GM11168 (cell line): ENCODE data around the gene LRRC3.

Experiments
- in situ Hi-C: fragments of 300-500 bp; cut with MboI; formaldehyde crosslinking; loops from one replicate; pipeline ENCODE4 v1.12.0; 2022; ENCODE audit warnings: low sequenced_read_pairs; ENCODE audit not compliant: unreplicated experiment

Gene LRRC3

GRCh38 chr21:44423941-44424607 is 31.2 kb upstream of the LRRC3 start:
- in situ Hi-C loops: no loop called here

- in situ Hi-C loops: no loop called here
Measured at GRCh38 chr21:44424608-44425306, 30.6 kb upstream of the LRRC3 start.

DNA sequence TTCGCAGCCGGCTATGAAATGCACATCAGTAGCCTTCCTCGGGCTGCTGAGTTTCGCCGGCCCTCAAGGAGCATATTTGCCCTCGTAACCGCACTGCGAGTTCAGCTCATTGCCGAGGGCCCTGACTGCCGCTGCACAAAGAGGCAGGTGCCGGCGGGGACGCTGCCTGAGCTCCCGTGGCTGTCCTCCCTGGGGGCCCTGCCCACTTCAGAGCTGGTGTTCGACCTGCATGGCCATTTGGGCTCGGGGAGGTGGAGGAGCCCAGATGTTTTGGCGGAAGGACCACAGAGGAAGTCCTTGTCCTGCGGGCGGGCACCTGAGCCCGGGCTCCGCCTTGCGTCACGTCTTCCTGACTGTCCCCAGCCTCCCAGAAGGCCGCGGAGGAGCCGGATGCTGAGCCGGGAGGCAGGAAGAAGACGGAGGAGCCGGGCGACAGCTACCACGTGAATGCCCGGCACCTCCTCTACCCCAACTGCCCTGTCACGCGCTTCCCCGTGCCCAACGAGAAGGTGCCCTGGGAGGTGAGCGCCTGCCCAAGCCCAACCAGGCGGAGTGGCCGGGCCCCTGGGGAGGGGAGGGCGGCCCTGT is 29.9 kb upstream of the LRRC3 start:
- in situ Hi-C loops: no loop called here

- in situ Hi-C loops: no loop called here
Measured at GRCh38 chr21:44425895-44426662, 29.2 kb upstream of the LRRC3 start.

DNA sequence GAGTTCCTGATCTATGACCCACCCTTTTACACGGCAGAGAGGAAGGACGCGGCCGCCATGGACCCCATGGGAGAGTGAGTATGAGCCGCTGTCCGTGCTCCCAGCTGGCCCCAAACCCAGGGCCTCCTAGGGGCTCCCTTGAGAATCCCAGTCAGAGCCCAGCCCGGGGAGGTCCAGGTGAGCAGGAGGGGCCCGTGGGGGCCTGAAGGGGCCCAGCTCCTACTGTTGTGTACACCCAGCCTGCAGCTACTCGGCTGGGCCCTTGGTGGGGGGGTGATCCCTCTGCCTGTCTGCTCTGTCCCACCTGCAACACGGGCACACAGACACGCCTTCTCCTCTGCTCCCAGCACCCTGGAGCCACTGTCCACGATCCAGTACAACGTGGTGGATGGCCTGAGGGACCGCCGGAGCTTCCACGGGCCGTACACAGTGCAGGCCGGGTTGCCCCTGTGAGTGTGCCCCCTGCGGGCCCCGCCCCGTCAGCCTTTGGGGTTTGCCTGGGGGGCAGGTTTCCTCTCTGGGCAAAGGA is 28.6 kb upstream of the LRRC3 start:
- in situ Hi-C loops: no loop called here

- in situ Hi-C loops: no loop called here
Measured at GRCh38 chr21:44427241-44428120, 27.8 kb upstream of the LRRC3 start.

GRCh38 chr21:44428281-44428960 is 26.9 kb upstream of the LRRC3 start:
- in situ Hi-C loops: no loop called here

GRCh38 chr21:44429894-44430293 is 25.4 kb upstream of the LRRC3 start:
- in situ Hi-C loops: no loop called here

- in situ Hi-C loops: no loop called here
Measured at GRCh38 chr21:44431300-44431699, 24.0 kb upstream of the LRRC3 start.

GRCh38 chr21:44432841-44433790 is 22.2 kb upstream of the LRRC3 start:
- in situ Hi-C loops: no loop called here

- in situ Hi-C loops: no loop called here
Measured at GRCh38 chr21:44433791-44434567, 21.3 kb upstream of the LRRC3 start.

DNA sequence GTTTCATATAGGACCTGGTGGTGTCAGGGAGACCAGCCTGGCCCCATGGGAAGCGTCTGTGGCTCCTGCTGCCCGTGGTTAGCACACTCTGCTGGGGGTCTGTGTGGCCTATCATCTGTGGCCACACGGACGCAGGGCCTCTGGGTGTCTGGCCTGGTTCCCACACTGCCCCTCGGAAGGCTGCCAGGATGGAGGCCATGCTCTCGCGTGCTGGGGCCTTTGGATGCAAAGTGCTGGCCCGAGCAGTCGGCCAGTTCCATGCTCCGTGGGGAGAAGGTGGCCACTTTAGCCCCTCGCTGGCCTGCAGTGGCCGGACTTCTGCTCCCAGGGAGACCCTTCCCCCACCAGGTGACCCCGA is 20.8 kb upstream of the LRRC3 start:
- in situ Hi-C loops: no loop called here

DNA sequence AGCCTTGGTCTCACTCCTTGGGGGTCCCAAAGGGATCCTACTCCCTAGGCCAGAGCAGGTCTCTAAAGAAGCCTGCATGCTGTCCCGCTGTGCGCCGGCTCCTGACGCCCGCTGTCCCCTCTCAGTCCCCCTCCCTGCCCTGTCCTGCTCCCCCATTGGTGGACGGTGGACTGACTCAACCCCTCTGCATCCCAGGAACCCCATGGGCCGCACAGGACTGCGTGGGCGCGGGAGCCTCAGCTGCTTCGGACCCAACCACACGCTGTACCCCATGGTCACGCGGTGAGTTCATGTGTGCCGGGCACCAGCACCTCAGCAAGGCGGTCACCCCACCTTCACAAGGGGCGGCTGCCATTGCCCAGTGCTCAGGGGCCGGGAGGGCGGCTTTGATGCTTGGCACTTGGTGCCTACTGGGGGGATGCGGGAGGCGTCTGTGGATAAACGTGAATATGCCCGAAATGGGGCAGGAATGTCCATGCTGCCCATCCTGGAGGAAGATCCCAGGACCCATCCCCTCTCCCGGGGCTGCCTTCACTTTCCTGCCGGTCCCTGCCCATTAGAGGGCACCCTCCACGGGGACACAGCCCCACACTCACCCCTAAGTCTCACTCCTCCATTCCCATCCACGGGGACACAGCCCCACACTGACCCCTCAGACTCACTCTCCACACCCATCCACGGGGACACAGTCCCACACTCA is 20.2 kb upstream of the LRRC3 start:
- in situ Hi-C loops: no loop called here

GRCh38 chr21:44436111-44436611 is 19.1 kb upstream of the LRRC3 start:
- in situ Hi-C loops: no loop called here

GRCh38 chr21:44436958-44437357 is 18.4 kb upstream of the LRRC3 start:
- in situ Hi-C loops: no loop called here

DNA sequence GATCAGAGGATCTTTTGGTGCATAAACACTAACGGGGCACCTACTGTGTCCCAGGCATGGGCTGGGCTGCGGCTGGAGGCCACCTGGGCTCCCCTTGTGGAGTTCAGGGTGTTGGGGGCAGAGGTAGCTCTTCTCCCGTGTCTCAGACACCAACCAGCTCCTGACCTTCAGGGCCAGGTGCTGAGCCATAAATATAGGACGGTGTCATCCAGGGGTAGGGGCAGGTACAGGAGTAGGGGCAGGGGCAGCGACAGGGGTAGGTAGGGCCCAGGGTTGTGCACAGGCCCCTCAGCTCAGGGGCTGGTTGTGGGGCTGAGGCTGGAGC is 18.0 kb upstream of the LRRC3 start:
- in situ Hi-C loops: no loop called here
